ENCODE data around the gene FRRS1L.

DNA sequence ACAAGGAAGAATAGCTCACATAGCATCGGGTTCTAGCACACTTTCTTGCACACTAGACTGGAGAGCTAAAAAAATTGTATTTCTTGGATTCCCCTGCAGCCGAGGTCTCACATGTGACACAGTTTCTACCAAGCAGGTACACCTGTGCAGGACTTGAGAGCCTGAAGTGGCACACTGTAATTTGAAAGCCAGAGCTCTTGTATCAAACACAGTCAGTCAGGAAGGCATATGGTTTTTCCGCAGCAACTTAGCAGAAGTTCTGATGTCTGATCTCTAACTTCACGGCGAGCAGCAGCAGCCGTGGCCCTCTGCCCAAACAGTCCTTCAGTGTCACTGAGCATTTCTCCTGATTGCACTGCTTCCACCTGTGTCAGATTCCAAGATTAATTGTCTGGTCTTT, 72.8 kb downstream of the FRRS1L start:
- no peak for TF ChIP-seq SMAD4 (CRISPR knock-in tag; IDR thresholded peaks at IDR 0.05)
- TF ChIP-seq, protein P1, sequence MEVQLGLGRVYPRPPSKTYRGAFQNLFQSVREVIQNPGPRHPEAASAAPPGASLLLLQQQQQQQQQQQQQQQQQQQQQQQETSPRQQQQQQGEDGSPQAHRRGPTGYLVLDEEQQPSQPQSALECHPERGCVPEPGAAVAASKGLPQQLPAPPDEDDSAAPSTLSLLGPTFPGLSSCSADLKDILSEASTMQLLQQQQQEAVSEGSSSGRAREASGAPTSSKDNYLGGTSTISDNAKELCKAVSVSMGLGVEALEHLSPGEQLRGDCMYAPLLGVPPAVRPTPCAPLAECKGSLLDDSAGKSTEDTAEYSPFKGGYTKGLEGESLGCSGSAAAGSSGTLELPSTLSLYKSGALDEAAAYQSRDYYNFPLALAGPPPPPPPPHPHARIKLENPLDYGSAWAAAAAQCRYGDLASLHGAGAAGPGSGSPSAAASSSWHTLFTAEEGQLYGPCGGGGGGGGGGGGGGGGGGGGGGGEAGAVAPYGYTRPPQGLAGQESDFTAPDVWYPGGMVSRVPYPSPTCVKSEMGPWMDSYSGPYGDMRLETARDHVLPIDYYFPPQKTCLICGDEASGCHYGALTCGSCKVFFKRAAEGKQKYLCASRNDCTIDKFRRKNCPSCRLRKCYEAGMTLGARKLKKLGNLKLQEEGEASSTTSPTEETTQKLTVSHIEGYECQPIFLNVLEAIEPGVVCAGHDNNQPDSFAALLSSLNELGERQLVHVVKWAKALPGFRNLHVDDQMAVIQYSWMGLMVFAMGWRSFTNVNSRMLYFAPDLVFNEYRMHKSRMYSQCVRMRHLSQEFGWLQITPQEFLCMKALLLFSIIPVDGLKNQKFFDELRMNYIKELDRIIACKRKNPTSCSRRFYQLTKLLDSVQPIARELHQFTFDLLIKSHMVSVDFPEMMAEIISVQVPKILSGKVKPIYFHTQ (CRISPR knock-in tag; IDR thresholded peaks at IDR 0.05), result no peak
- TF ChIP-seq, protein P2, sequence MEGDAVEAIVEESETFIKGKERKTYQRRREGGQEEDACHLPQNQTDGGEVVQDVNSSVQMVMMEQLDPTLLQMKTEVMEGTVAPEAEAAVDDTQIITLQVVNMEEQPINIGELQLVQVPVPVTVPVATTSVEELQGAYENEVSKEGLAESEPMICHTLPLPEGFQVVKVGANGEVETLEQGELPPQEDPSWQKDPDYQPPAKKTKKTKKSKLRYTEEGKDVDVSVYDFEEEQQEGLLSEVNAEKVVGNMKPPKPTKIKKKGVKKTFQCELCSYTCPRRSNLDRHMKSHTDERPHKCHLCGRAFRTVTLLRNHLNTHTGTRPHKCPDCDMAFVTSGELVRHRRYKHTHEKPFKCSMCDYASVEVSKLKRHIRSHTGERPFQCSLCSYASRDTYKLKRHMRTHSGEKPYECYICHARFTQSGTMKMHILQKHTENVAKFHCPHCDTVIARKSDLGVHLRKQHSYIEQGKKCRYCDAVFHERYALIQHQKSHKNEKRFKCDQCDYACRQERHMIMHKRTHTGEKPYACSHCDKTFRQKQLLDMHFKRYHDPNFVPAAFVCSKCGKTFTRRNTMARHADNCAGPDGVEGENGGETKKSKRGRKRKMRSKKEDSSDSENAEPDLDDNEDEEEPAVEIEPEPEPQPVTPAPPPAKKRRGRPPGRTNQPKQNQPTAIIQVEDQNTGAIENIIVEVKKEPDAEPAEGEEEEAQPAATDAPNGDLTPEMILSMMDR (IDR thresholded peaks at IDR 0.05), result no peak
- TF ChIP-seq FOXJ3 (CRISPR knock-in tag; IDR thresholded peaks at IDR 0.05; ENCODE audit: borderline replicate concordance), result no peak
- no peak for TF ChIP-seq ATF1 (CRISPR knock-in tag; IDR thresholded peaks at IDR 0.05)
- no peak for TF ChIP-seq ELF4 (CRISPR knock-in tag; IDR thresholded peaks at IDR 0.05; ENCODE audit: low read depth)
